Body of pancreas (tissue), 4 donors: ENCODE data around the gene ERICH4. TPM values are rescaled to one million over a fixed set of nuclear protein-coding genes. Genes with fewer than 3 reads are reported as not detected.
A peak's percentile ranks its signal among the peaks of the same experiment; 100 is the strongest.

Experiments used
- ATAC-seq: fragments of 150-250 bp; one replicate; pipeline ENCODE4 v1.9.1; 2016
- DNase-seq, 4 donors: peaks; one replicate each; pipeline ENCODE4 v3.0.0-alpha.2; 2019
- H3K27ac ChIP-seq, 4 donors: fragments of 200-600 bp; sonication (generic); 1 replicate in 3 of 4; 2 replicates in 1 of 4; pipeline versions ENCODE4 v1.5.1 to v1.6.1; 2016 to 2019; ENCODE audit warnings: mild to moderate bottlenecking in 1 of 4, mixed read lengths in 1 of 4, moderate library complexity in 1 of 4
- H3K27me3 ChIP-seq, 2 donors: fragments of 200-600 bp; sonication (generic); one replicate each; pipeline ENCODE4 v1.6.0; 2016; ENCODE audit warnings: mild to moderate bottlenecking in 1 of 2
- H3K36me3 ChIP-seq, 2 donors: fragments of 200-600 bp; sonication (generic); replicated peaks in 1 of 2; 2 replicates each; pipeline ENCODE4 v1.5.1; 2016; ENCODE audit warnings: low read depth in 2 of 2; ENCODE audit not compliant: insufficient read depth in 1 of 2
- H3K4me1 ChIP-seq: fragments of 200-600 bp; sonication (generic); one replicate; pipeline ENCODE4 v1.6.0; 2016
- H3K4me3 ChIP-seq, 2 donors: fragments of 200-600 bp; sonication (generic); 1 replicate in 1 of 2; 2 replicates in 1 of 2; pipeline ENCODE4 v1.5.1; 2016 to 2019
- H3K9me3 ChIP-seq, 3 donors: fragments of 200-600 bp; sonication (generic); 1 replicate in 2 of 3; 2 replicates in 1 of 3; pipeline ENCODE4 v1.5.1; 2016
- POLR2A ChIP-seq, 3 donors: fragments of 450-650 bp; IDR thresholded peaks; one replicate each; pipeline ENCODE4 v1.6.1; 2016; ENCODE audit warnings: antibody characterized with exemption in 3 of 3, mild to moderate bottlenecking in 2 of 3
- WGBS, 2 donors: methylation state at CpG; one replicate each; pipeline ENCODE4 v1.1.5; 2017; 5-methylcytosine and 5-hydroxymethylcytosine counted together
- intact Hi-C: fragments of 100-400 bp; cut with DNase I; formaldehyde crosslinking; loops from one replicate; pipeline ENCODE4 v1.15.1; 2023
- total RNA-seq, 2 donors: library from RNA; depleted of rRNA; stranded (reverse); fragments of >200 nt; gene quantifications; one replicate each; pipeline ENCODE4 v1.1.0, GENCODE V29; 2016
- TF ChIP-seq, protein P1 (sequence below), 7 experiments: fragments of 450-650 bp in 4 of 7; fragments of 200-600 bp in 3 of 7; sonication (generic) in 3 of 7; IDR thresholded peaks; one replicate each; pipeline ENCODE4 v1.5.1; 2016 to 2019; ENCODE audit warnings: antibody characterized with exemption in 7 of 7

ERICH4 gene
- total RNA-seq, 2 donors from 2014 or later = not detected

DNA sequence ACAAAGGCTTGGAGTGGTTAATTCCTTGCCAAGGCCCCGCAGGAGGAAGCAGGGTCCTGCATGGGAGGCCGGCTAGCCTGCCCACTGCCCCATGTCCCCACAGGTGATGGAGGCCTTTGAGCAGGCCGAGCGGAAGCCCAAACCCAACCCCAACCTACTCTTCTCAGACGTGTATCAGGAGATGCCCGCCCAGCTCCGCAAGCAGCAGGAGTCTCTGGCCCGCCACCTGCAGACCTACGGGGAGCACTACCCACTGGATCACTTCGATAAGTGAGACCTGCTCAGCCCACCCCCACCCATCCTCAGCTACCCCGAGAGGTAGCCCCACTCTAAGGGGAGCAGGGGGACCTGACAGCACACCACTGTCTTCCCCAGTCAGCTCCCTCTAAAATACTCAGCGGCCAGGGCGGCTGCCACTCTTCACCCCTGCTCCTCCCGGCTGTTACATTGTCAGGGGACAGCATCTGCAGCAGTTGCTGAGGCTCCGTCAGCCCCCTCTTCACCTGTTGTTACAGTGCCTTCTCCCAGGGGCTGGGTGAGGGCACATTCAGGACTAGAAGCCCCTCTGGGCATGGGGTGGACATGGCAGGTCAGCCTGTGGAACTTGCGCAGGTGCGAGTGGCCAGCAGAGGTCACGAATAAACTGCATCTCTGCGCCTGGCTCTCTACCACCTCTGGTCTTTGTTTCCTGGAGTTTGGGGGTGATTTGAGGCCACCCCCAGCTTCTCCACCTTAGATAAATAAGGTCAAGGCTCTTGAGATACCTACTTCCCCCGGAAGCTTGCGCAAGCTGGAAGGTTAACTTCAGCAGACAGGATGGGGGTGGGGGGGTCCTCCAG is 18.4 kb upstream of the ERICH4 start:
- TF ChIP-seq, protein P1, sequence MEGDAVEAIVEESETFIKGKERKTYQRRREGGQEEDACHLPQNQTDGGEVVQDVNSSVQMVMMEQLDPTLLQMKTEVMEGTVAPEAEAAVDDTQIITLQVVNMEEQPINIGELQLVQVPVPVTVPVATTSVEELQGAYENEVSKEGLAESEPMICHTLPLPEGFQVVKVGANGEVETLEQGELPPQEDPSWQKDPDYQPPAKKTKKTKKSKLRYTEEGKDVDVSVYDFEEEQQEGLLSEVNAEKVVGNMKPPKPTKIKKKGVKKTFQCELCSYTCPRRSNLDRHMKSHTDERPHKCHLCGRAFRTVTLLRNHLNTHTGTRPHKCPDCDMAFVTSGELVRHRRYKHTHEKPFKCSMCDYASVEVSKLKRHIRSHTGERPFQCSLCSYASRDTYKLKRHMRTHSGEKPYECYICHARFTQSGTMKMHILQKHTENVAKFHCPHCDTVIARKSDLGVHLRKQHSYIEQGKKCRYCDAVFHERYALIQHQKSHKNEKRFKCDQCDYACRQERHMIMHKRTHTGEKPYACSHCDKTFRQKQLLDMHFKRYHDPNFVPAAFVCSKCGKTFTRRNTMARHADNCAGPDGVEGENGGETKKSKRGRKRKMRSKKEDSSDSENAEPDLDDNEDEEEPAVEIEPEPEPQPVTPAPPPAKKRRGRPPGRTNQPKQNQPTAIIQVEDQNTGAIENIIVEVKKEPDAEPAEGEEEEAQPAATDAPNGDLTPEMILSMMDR (IDR thresholded peaks at IDR 0.05) = no peak
- no peak for TF ChIP-seq POLR2A (IDR thresholded peaks at IDR 0.05)
- peaks cover 0 to 25% of the 10 kb centered on the region in 2 donors for H3K36me3 ChIP-seq
- H3K27me3 ChIP-seq = no peaks in the 10 kb centered on the region
- H3K9me3 ChIP-seq = no peaks in the 10 kb centered on the region
- no peak for ATAC-seq
- H3K4me1 ChIP-seq = peaks cover 9% of the 10 kb centered on the region
- intact Hi-C loops = no loop called here
- 87 to 95% methylated on average over 10 to 21 of the region's 21 CpGs for WGBS, 2 donors
- H3K27ac ChIP-seq = no peak overlapping the region
- DNase-seq = no peak
- no peak overlapping the region for H3K4me3 ChIP-seq

GRCh38 chr19:41425174-41426115 is 17.5 kb upstream of the ERICH4 start:
- no peak overlapping the region for H3K27ac ChIP-seq
- no peak for DNase-seq
- H3K36me3 ChIP-seq = peaks cover 0 to 25% of the 10 kb centered on the region in 2 donors
- no peaks in the 10 kb centered on the region for H3K9me3 ChIP-seq
- H3K4me3 ChIP-seq = no peak overlapping the region
- intact Hi-C loops = no loop called here
- WGBS, 2 donors = 89 to 93% methylated on average over 10 to 28 of the region's 28 CpGs
- peaks cover 9% of the 10 kb centered on the region for H3K4me1 ChIP-seq
- no peak for ATAC-seq
- H3K27me3 ChIP-seq = no peaks in the 10 kb centered on the region
- TF ChIP-seq, protein P1 (IDR thresholded peaks at IDR 0.05) = no peak
- TF ChIP-seq POLR2A (IDR thresholded peaks at IDR 0.05) = no peak

DNA sequence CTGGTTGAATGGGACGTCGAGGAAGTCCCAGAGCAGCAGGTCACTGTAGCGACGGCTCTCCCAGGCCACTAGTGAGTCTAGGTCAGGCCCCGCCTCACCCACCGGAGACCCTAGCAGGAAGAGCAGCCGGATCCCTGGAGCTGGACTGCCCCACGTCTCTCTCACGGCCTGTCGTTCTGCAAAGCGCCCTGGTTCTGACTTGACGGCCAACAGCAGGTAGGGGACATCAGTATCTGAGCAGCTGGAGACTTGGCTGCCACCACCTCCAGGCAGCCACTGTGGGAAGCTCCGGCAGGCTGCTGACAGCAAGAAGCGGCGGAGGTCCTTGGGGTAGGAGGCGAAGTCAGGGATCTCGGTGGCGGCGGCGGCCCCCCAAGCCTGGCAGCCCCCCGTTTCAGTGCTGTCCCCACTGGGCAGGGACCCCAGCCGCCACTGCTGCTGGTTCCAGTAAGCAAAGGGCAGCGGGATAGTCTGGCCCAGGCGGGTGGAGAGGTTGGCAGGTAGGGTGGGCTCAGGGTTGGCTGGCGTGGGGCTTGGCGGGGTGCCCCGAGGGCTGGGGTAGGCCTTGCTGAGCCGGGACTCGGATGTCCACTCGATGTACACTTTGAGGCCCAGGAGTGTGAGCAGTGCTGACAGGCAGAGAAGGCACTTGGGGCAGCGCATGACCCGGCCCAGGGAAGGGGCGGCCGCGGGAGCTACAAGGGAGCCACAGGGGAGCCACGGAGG is 16.7 kb upstream of the ERICH4 start:
- peaks cover 9% of the 10 kb centered on the region for H3K4me1 ChIP-seq
- no peak for TF ChIP-seq POLR2A (IDR thresholded peaks at IDR 0.05)
- TF ChIP-seq, protein P1 (IDR thresholded peaks at IDR 0.05) = no peak
- no peak for DNase-seq
- H3K36me3 ChIP-seq = peaks cover 0 to 22% of the 10 kb centered on the region in 2 donors
- 80 to 93% methylated on average over 16 to 33 of the region's 36 CpGs for WGBS, 2 donors
- H3K27ac ChIP-seq = peak overlapping the region; percentile 78 to 85 (median 81)
- no peaks in the 10 kb centered on the region for H3K27me3 ChIP-seq
- intact Hi-C loops = no loop called here
- H3K9me3 ChIP-seq = no peaks in the 10 kb centered on the region
- no peak overlapping the region for H3K4me3 ChIP-seq
- no peak for ATAC-seq

GRCh38 chr19:41426952-41427646 is 15.9 kb upstream of the ERICH4 start, which contains the start of gene B3GNT8:
TSS of gene B3GNT8 (minus strand) at chr19:41427374. CDS start at chr19:41426778, 596 bp downstream.
- 27 to 55% methylated on average over 12 to 19 of the region's 19 CpGs for WGBS, 2 donors
- no peak within 1 kb of the TSS for H3K4me3 ChIP-seq
- H3K27me3 ChIP-seq = no peaks in the 10 kb centered on the region
- ATAC-seq (peak; percentile 83), DNase-seq (peak; percentile 62 to 80 (median 74))
- peaks cover 9% of the 10 kb centered on the region for H3K4me1 ChIP-seq
- no peaks in the 10 kb centered on the region for H3K9me3 ChIP-seq
- peak within 1 kb of the TSS; percentile 78 to 85 (median 81) for H3K27ac ChIP-seq
- peak; percentile 15 to 71 (median 67) for TF ChIP-seq POLR2A (IDR thresholded peaks at IDR 0.05)
- TF ChIP-seq, protein P1 (IDR thresholded peaks at IDR 0.05) = no peak
- H3K36me3 ChIP-seq = peaks cover 0 to 22% of the 10 kb centered on the region in 2 donors
- intact Hi-C loops = no loop called here
